Measurements from ENCODE around the gene DOCK11. TPM values are rescaled to one million over a fixed set of nuclear protein-coding genes. Genes with fewer than 3 reads are reported as not detected.

The DOCK11 gene
- total and polyA plus RNA-seq, 9 of the 15 experiments (the other 6 are each of a cell fraction or from before 2014, with no cell fraction given): 41.8 to 77.8 (median 50.9) TPM

DNA sequence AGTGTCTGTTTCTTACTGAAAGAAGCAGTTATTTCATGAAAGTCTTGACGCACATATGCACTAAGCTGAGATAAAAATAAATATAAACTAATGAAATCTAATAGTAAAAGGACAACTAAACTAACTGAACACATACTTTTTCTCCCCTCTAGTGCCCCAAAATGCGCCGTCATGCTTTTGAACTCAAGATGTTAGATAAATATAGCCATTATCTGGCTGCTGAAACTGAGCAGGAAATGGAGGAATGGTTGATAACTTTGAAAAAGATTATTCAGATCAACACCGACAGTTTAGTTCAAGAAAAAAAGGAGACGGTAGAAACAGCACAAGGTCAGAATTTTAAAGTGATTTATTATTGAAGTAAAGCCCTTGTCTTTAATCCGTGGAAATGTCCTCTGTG lies 70.2 kb downstream of the DOCK11 start (continued):
- TF ChIP-seq PTTG1 (tag; IDR thresholded peaks at IDR 0.05; ENCODE audit: low read depth): no peak
- TF ChIP-seq SMAD1 (IDR thresholded peaks at IDR 0.05; ENCODE audit: low read depth, low read length, partially characterized antibody): no peak
- TF ChIP-seq ZNF197 (CRISPR knock-in tag; IDR thresholded peaks at IDR 0.05; ENCODE audit: low read depth): no peak
- no peak for TF ChIP-seq RBM25 (IDR thresholded peaks at IDR 0.05; ENCODE audit: low read depth, low read length, severe bottlenecking)
- TF ChIP-seq SREBF2 (CRISPR knock-in tag; IDR thresholded peaks at IDR 0.05): no peak
- TF ChIP-seq ZNF436 (CRISPR knock-in tag; IDR thresholded peaks at IDR 0.05): no peak
- TF ChIP-seq ZNF311 (CRISPR knock-in tag; IDR thresholded peaks at IDR 0.05): no peak
- TF ChIP-seq SIRT6 (IDR thresholded peaks at IDR 0.05; ENCODE audit: low read depth, low read length): no peak
- TF ChIP-seq, protein P1, sequence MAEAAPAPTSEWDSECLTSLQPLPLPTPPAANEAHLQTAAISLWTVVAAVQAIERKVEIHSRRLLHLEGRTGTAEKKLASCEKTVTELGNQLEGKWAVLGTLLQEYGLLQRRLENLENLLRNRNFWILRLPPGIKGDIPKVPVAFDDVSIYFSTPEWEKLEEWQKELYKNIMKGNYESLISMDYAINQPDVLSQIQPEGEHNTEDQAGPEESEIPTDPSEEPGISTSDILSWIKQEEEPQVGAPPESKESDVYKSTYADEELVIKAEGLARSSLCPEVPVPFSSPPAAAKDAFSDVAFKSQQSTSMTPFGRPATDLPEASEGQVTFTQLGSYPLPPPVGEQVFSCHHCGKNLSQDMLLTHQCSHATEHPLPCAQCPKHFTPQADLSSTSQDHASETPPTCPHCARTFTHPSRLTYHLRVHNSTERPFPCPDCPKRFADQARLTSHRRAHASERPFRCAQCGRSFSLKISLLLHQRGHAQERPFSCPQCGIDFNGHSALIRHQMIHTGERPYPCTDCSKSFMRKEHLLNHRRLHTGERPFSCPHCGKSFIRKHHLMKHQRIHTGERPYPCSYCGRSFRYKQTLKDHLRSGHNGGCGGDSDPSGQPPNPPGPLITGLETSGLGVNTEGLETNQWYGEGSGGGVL (CRISPR knock-in tag; IDR thresholded peaks at IDR 0.05): no peak
- TF ChIP-seq KLF10 (CRISPR knock-in tag; IDR thresholded peaks at IDR 0.05): no peak
- TF ChIP-seq MAFK (IDR thresholded peaks at IDR 0.05; ENCODE audit: low read length): peak; percentile 45; the same call in 1 of the 2 replicates
- TF ChIP-seq RUNX1 (IDR thresholded peaks at IDR 0.05; ENCODE audit: low read depth): no peak
- TF ChIP-seq ZNF589 (CRISPR knock-in tag; IDR thresholded peaks at IDR 0.05; ENCODE audit: low read depth): no peak
- TF ChIP-seq KAT7 (CRISPR knock-in tag; IDR thresholded peaks at IDR 0.05; ENCODE audit: borderline replicate concordance): no peak
- TF ChIP-seq TBL1XR1 (IDR thresholded peaks at IDR 0.05; ENCODE audit: low read length in 2 of 2): no peak
- TF ChIP-seq ZSCAN32 (CRISPR knock-in tag; IDR thresholded peaks at IDR 0.05): no peak
- TF ChIP-seq CSDE1 (IDR thresholded peaks at IDR 0.05): no peak
- no peak for TF ChIP-seq RBM15 (IDR thresholded peaks at IDR 0.05; ENCODE audit: insufficient read depth, low read length)
- TF ChIP-seq ZNF24 (IDR thresholded peaks at IDR 0.05): no peak
- TF ChIP-seq, protein P2, sequence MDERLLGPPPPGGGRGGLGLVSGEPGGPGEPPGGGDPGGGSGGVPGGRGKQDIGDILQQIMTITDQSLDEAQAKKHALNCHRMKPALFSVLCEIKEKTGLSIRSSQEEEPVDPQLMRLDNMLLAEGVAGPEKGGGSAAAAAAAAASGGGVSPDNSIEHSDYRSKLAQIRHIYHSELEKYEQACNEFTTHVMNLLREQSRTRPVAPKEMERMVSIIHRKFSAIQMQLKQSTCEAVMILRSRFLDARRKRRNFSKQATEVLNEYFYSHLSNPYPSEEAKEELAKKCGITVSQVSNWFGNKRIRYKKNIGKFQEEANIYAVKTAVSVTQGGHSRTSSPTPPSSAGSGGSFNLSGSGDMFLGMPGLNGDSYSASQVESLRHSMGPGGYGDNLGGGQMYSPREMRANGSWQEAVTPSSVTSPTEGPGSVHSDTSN (CRISPR knock-in tag; IDR thresholded peaks at IDR 0.05; ENCODE audit: low read depth): no peak
- TF ChIP-seq, protein P2 (tag; conservative IDR thresholded peaks at IDR 0.05; ENCODE audit: low read depth): no peak
- TF ChIP-seq JUND (IDR thresholded peaks at IDR 0.05; ENCODE audit: borderline replicate concordance, low read depth, low read length): peak; percentile 24; the same call in 1 of the 2 replicates
- TF ChIP-seq JUND (tag; IDR thresholded peaks at IDR 0.05; ENCODE audit: borderline replicate concordance, low read depth, low read length): peak; percentile 51; the same call in 1 of the 3 replicates
- TF ChIP-seq, protein P3, sequence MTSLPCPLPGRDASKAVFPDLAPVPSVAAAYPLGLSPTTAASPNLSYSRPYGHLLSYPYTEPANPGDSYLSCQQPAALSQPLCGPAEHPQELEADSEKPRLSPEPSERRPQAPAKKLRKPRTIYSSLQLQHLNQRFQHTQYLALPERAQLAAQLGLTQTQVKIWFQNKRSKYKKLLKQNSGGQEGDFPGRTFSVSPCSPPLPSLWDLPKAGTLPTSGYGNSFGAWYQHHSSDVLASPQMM (CRISPR knock-in tag; IDR thresholded peaks at IDR 0.05): no peak
- TF ChIP-seq HCFC1 (IDR thresholded peaks at IDR 0.05; ENCODE audit: low read depth, low read length): no peak
- TF ChIP-seq SIN3B (IDR thresholded peaks at IDR 0.05; ENCODE audit: low read depth): no peak
- TF ChIP-seq ZNF146 (CRISPR knock-in tag; IDR thresholded peaks at IDR 0.05; ENCODE audit: unreplicated experiment): no peak
- no peak for TF ChIP-seq RBM34 (IDR thresholded peaks at IDR 0.05; ENCODE audit: borderline replicate concordance, insufficient read depth, low read length)
